A549 (cell line): ENCODE results near the gene TRIM49D1. TPM values are rescaled to one million over a fixed set of nuclear protein-coding genes. Genes with fewer than 3 reads are reported as not detected.
"Not testable (repeated sequence)": the region's sequence is repeated elsewhere in the genome, so short reads cannot be mapped to it uniquely, and the experiment has no call there.

Experiments
- ATAC-seq, 2 experiments: fragments of 200-7000 bp in 1 of 2; fragments of >200 bp in 1 of 2; cut with Nextera tagmentation in 1 of 2; cut with Tn5 transposase in 1 of 2; 3 replicates each; pipeline versions ENCODE4 v1.8.0 to v1.9.1; 2018 to 2020; ENCODE audit warnings: mild to moderate bottlenecking in 1 of 2, moderate library complexity in 1 of 2
- CTCF ChIA-PET: fragments of 300-600 bp; sonication (Branson Sonifier 250); formaldehyde crosslinking; extraction: SDS; loops from one replicate; lab custom pipeline; 2021; ENCODE audit warnings: antibody characterized with exemption, inconsistent platforms; lab: Yijun Ruan, JAX
- POLR2A ChIA-PET: fragments of 350-600 bp; formaldehyde crosslinking; extraction: SDS; loops from one replicate; lab custom pipeline; 2021; ENCODE audit warnings: antibody characterized with exemption, inconsistent platforms; lab: Yijun Ruan, JAX
- DNase-seq, 2 experiments: peaks; one replicate each; pipeline versions ENCODE4 v3.0.0 to v3.0.0-alpha.2; 2011 to 2016; ENCODE audit warnings: low read depth in 1 of 2, low spot score in 1 of 2
- FAIRE-seq: peaks from 2 replicates; lab custom pipeline; 2011; peaks lifted over from hg19 to GRCh38; lab: Jason Lieb, UNC
- H3K27ac ChIP-seq, 2 experiments: fragments of >200 bp; sonication (Bioruptor Twin); formaldehyde crosslinking; 3 replicates each; pipeline ENCODE4 v1.5.1; 2016 to 2017
- H3K4me1 ChIP-seq: fragments of >200 bp; sonication (Bioruptor Twin); formaldehyde crosslinking; 3 replicates; pipeline ENCODE4 v1.6.1; 2016
- H3K4me2 ChIP-seq: fragments of >200 bp; sonication (Bioruptor Twin); formaldehyde crosslinking; 3 replicates; pipeline ENCODE4 v1.6.1; 2016
- H3K4me3 ChIP-seq: fragments of >200 bp; sonication (Bioruptor Twin); formaldehyde crosslinking; 3 replicates; pipeline ENCODE4 v1.5.1; 2016
- H3K9me3 ChIP-seq: fragments of >200 bp; sonication (Bioruptor Twin); formaldehyde crosslinking; 3 replicates; pipeline ENCODE4 v1.6.1; 2016
- ATOH8 ChIP-seq: fragments of 250-450 bp; sonication (Bioruptor Pico); IDR thresholded peaks from 2 replicates; pipeline ENCODE4 v1.5.0; 2020; ENCODE audit warnings: low read depth, mild to moderate bottlenecking, moderate library complexity
- BHLHE40 ChIP-seq: IDR thresholded peaks from 2 replicates; pipeline ENCODE4 v1.6.1; 2012; ENCODE audit warnings: low read depth, low read length, inconsistent platforms
- CTCF ChIP-seq: fragments of >200 bp; sonication (Bioruptor Twin); formaldehyde crosslinking; IDR thresholded peaks from 3 replicates; pipeline ENCODE4 v1.5.1; 2016
- HOXA7 ChIP-seq: fragments of 250-450 bp; sonication (Bioruptor Pico); IDR thresholded peaks from 2 replicates; pipeline ENCODE4 v1.5.0; 2020; ENCODE audit warnings: mild to moderate bottlenecking, moderate library complexity
- HOXB5 ChIP-seq: fragments of 250-450 bp; sonication (Bioruptor Pico); IDR thresholded peaks from 2 replicates; pipeline ENCODE4 v1.5.0; 2020; ENCODE audit warnings: mild to moderate bottlenecking, moderate library complexity
- MAFK ChIP-seq: fragments of 450-650 bp; IDR thresholded peaks from 2 replicates; pipeline ENCODE4 v1.6.1; 2014; ENCODE audit not compliant: partially characterized antibody
- MAZ ChIP-seq: fragments of 150-350 bp; IDR thresholded peaks from 2 replicates; pipeline ENCODE4 v1.6.1; 2014; ENCODE audit warnings: antibody characterized with exemption, low read depth, low read length, borderline replicate concordance
- MYC ChIP-seq: IDR thresholded peaks from 2 replicates; pipeline ENCODE4 v1.6.1; 2012; ENCODE audit warnings: mild to moderate bottlenecking, inconsistent platforms, low read length, improper control_type of control experiment, borderline replicate concordance
- NPAS2 ChIP-seq: fragments of 250-450 bp; sonication (Bioruptor Pico); IDR thresholded peaks from 2 replicates; pipeline ENCODE4 v1.8.0; 2022; ENCODE audit warnings: mild to moderate bottlenecking, moderate library complexity, borderline replicate concordance
- NR3C1 ChIP-seq: fragments of >200 bp; sonication (Bioruptor Twin); formaldehyde crosslinking; IDR thresholded peaks from 3 replicates; pipeline ENCODE4 v1.6.1; 2017
- PHF8 ChIP-seq: fragments of 200-600 bp; sonication (generic); IDR thresholded peaks from 2 replicates; pipeline ENCODE4 v1.6.1; 2016; ENCODE audit warnings: low read depth, mild to moderate bottlenecking, antibody characterized with exemption, moderate library complexity, borderline replicate concordance
- RAD21 ChIP-seq, 2 experiments: fragments of >200 bp in 1 of 2; sonication (Bioruptor Twin) in 1 of 2; formaldehyde crosslinking in 1 of 2; IDR thresholded peaks in 1 of 2; conservative IDR thresholded peaks in 1 of 2; 2 replicates in 1 of 2; 3 replicates in 1 of 2; pipeline ENCODE4 v1.6.1; 2012 to 2018; ENCODE audit warnings: inconsistent platforms in 1 of 2
- RNF2 ChIP-seq: fragments of 200-600 bp; sonication (generic); IDR thresholded peaks from 2 replicates; pipeline ENCODE4 v1.6.1; 2016; ENCODE audit warnings: low read depth, mild to moderate bottlenecking, antibody characterized with exemption, moderate library complexity, borderline replicate concordance
- TFCP2L1 ChIP-seq: fragments of 250-450 bp; sonication (Bioruptor Pico); IDR thresholded peaks from 2 replicates; pipeline ENCODE4 v1.5.0; 2021; ENCODE audit warnings: mild to moderate bottlenecking
- TP53 ChIP-seq: fragments of 250-450 bp; sonication (Bioruptor Pico); IDR thresholded peaks from 2 replicates; pipeline ENCODE4 v1.5.0; 2021; ENCODE audit warnings: mild to moderate bottlenecking, moderate library complexity
- WGBS: methylation state at CpG from one replicate; pipeline ENCODE4 v1.1.6; 2017; ENCODE audit errors: missing lambda C conversion rate; 5-methylcytosine and 5-hydroxymethylcytosine counted together
- polyA minus RNA-seq: library from RNA; depleted of rRNA, polyadenylated mRNA; stranded (reverse); fragments of >200 nt; gene quantifications from 2 replicates; pipeline ENCODE4 v1.2.3, GENCODE V29; 2011; rRNA and poly(A)+ RNA removed
- polyA plus RNA-seq, 4 experiments: library from polyadenylated mRNA; depleted of rRNA in 3 of 4; stranded (reverse); fragments of >200 nt; fragmentation: RNase III in 1 of 4; extraction: RNeasy Plus Mini Kit Qiagen cat#74134 plus additional on column Dnase treatment in 1 of 4; gene quantifications; 2 replicates in 3 of 4; 3 replicates in 1 of 4; pipeline ENCODE4 v1.2.3, GENCODE V29; 2011 to 2017

Gene TRIM49D1, protein sequence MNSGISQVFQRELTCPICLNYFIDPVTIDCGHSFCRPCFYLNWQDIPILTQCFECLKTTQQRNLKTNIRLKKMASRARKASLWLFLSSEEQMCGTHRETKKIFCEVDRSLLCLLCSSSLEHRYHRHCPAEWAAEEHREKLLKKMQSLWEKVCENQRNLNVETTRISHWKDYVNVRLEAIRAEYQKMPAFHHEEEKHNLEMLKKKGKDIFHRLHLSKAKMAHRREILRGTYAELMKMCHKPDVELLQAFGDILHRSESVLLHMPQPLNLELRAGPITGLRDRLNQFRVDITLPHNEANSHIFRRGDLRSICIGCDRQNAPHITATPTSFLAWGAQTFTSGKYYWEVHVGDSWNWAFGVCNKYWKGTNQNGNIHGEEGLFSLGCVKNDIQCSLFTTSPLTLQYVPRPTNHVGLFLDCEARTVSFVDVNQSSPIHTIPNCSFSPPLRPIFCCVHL
- 0.04 TPM in 1 of 2 replicates, not detected in the other for polyA plus RNA-seq (2011; rRNA removed)
- polyA plus RNA-seq (2012; cell fraction: cytosol; rRNA removed): not detected in 2 replicates
- not detected in 2 replicates for polyA plus RNA-seq (2012; cell fraction: nucleus; rRNA removed)
- not detected in 3 replicates for polyA plus RNA-seq (2017; fragmentation: RNase III; extraction: RNeasy Plus Mini Kit Qiagen cat#74134 plus additional on column Dnase treatment)
- not detected in 2 replicates for polyA minus RNA-seq

DNA sequence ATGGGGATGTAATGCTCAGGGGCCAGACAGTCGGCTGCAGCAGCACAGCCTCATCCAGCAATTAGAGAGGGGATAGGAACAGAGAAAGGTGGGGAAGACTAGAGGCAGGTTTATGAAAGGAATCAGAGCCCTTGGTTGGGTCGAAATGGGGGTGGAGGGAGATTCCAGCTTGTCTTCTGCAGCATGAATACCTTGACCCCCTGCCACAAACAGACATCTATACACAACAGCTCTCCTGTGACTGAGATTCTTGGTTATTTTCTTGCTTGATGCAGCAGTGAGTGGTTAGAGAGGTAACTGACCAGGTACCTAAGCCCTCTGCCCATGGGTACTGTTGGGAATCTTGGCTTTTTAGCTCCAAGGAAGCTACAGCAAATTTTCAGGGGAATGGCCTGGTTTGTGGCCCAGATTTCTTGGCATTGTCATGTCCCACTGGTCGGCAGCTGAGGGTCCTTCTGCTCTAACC is at the start of gene TRIM49D1:
Gene TRIM49D1, minus strand, starts transcription at position 51 of the 466 bp plus-strand sequence. CDS start 4,535 bp downstream, outside the sequence.
- FAIRE-seq (no peak), DNase-seq (no peak), ATAC-seq (no peak)
- Histone ChIP-seq H3K27ac (no peak within 1 kb of the TSS), H3K4me1 (no peaks in the 10 kb centered on the region), H3K9me3 (no peaks in the 10 kb centered on the region), H3K4me3 (no peak within 1 kb of the TSS), H3K4me2 (no peak within 1 kb of the TSS)
- POLR2A ChIA-PET: no interaction called here
- WGBS: 0% methylated on average over 3 of the region's 3 CpGs
- CTCF ChIA-PET: no interaction called here
- no peak for TF ChIP-seq BHLHE40
- TF ChIP-seq MAZ: no peak
- TF ChIP-seq NR3C1: no peak
- no peak for TF ChIP-seq NPAS2 (CRISPR knock-in tag)
- TF ChIP-seq TP53: no peak
- TF ChIP-seq MYC: no peak
- no peak for TF ChIP-seq TFCP2L1 (CRISPR knock-in tag)
- no peak for TF ChIP-seq RAD21 (conservative IDR thresholded peaks at IDR 0.05 in 1 of 2, IDR thresholded peaks at IDR 0.05 in 1 of 2)
- TF ChIP-seq CTCF: no peak
- no peak for TF ChIP-seq PHF8
- no peak for TF ChIP-seq HOXB5 (CRISPR knock-in tag)
- no peak for TF ChIP-seq HOXA7 (CRISPR knock-in tag)
- TF ChIP-seq RNF2: no peak
- no peak for TF ChIP-seq MAFK
- TF ChIP-seq ATOH8 (CRISPR knock-in tag): no peak

DNA sequence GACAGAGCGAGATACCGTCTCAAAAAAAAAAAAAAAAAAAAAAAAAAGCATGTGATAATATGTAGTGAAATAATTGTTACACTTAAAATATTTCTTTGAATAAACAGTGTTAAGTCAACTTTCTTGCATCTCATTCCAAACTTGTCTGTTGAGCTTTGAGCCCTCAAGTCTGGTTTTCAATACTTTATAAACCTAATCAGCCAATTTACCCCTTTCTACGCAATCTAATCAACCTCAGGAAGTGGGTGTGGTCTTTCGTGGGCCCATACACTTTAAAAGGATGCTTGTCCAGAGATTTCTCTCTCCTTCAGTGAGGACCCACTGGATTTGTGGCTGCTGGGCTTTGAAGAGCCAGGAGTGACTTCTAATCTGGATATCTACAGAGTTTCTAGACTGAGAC is 43.7 kb upstream of the TRIM49D1 start, which contains the start of gene TRIM64:
Gene TRIM64, plus strand, starts transcription at position 301 of the 400 bp plus-strand sequence. CDS start 2,467 bp downstream, outside the sequence.
- ATAC-seq, H3K27ac ChIP-seq, DNase-seq, H3K4me1 ChIP-seq, CTCF ChIA-PET, POLR2A ChIA-PET, H3K4me3 ChIP-seq, FAIRE-seq, H3K9me3 ChIP-seq, H3K4me2 ChIP-seq: not testable (repeated sequence)
- no CpG with 5 or more reads among the region's 4 CpGs for WGBS

GRCh38 chr11:89960833-89961232 is 38.8 kb upstream of the TRIM49D1 start:
- H3K4me1 ChIP-seq, H3K4me2 ChIP-seq, H3K4me3 ChIP-seq, H3K9me3 ChIP-seq, CTCF ChIA-PET, DNase-seq, POLR2A ChIA-PET, H3K27ac ChIP-seq, ATAC-seq, FAIRE-seq: not testable (repeated sequence)
- WGBS: 45% methylated on average over 4 of the region's 6 CpGs

DNA sequence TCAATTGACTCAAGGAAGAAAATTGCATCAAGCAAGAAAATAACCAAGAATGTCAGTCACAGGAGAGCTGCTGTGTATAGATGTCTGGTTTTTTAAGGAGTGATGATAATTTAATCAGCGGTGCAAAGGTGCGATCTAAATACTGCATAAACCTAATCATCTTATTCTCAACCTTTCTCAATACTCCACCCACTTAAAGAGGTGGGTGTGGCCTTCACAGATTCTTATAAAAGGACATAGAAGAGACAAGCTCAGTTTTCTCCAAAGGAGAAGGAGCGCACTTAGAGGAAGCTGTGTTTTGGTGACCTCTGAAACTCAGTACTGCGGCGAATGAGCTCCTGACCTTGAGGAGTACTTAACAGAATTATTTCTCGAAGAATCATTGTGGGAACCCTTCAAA is 1.7 kb upstream of the TRIM49D1 start, which contains the start of gene TRIM49D2:
Gene TRIM49D2, plus strand, starts transcription at position 301 of the 400 bp plus-strand sequence. CDS start 2,698 bp downstream, outside the sequence.
- POLR2A ChIA-PET, H3K4me3 ChIP-seq, FAIRE-seq, H3K4me2 ChIP-seq, CTCF ChIA-PET, H3K27ac ChIP-seq, H3K4me1 ChIP-seq, ATAC-seq, DNase-seq, H3K9me3 ChIP-seq: not testable (repeated sequence)
- WGBS: 47% methylated on average over 2 of the region's 6 CpGs

DNA sequence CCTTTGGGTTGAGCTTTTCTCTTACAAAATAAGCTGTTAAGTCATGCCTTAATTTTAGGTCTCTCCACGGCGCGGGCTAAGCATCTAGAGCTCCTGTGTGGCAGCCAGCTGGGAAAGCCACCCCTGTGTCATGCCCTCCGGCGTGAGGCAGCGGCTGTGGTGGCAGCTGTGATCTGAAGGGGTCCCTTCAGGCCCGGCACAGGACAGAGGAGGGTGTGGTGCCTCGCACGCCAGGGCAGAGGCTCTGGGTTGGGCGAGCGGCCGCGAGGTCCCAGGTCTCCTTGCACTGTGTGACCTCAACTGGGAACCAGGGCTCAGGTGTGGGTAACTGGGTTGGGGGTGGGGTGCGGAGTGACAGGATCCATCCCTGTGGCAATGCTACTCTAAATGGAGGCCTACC is 21.2 kb downstream of the TRIM49D1 start:
- ATAC-seq, FAIRE-seq, H3K4me2 ChIP-seq, H3K27ac ChIP-seq, DNase-seq, H3K4me1 ChIP-seq, CTCF ChIA-PET, H3K4me3 ChIP-seq, POLR2A ChIA-PET, H3K9me3 ChIP-seq: not testable (repeated sequence)
- WGBS: no CpG with 5 or more reads among the region's 14 CpGs

DNA sequence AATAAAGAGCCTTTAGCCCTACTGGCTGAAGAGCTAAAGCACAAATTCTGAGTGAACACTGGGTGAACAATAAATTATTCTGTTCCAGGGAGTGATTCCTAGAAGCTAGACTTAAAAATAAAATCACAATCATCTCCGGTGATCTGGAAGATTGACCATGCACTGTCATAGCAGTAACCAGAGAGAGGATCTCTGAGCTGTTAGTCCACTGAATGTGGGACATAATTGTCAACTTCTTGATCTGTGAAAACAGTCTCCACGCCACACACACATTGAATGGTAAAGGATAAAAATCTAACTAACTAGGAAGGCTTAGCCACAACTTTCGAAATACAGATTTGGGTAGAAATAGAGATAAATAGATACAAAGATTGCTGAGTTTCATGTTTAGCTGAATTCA is 28.8 kb downstream of the TRIM49D1 start:
- ATAC-seq, H3K4me2 ChIP-seq, H3K4me1 ChIP-seq, POLR2A ChIA-PET, CTCF ChIA-PET, DNase-seq, H3K9me3 ChIP-seq, FAIRE-seq, H3K4me3 ChIP-seq, H3K27ac ChIP-seq: not testable (repeated sequence)
- 2% methylated on average over 3 of the region's 3 CpGs for WGBS
